SK-N-DZ (cell line): ENCODE data around the gene FAM20C.
"Not testable (repeated sequence)": the region's sequence is repeated elsewhere in the genome, so short reads cannot be mapped to it uniquely, and the experiment has no call there.

Source experiments
- DNase-seq: peaks from one replicate; pipeline ENCODE4 v3.0.0-alpha.2; 2015; ENCODE audit warnings: low spot score

FAM20C gene

GRCh38 chr7:289209-289755, 96.9 kb downstream of the FAM20C start:
- no peak for DNase-seq

GRCh38 chr7:289756-290553, 97.6 kb downstream of the FAM20C start, which contains the start of gene FOXL3:
FOXL3 (plus strand) TSS chr7:290170; CDS start chr7:290170, 0 bp downstream.
- no peak for DNase-seq

GRCh38 chr7:290554-291372, 98.4 kb downstream of the FAM20C start:
- no peak for DNase-seq

GRCh38 chr7:291373-292092, 99.2 kb downstream of the FAM20C start:
- DNase-seq: no peak

- DNase-seq: no peak
Measured at GRCh38 chr7:292226-292625, 99.9 kb downstream of the FAM20C start.

DNA sequence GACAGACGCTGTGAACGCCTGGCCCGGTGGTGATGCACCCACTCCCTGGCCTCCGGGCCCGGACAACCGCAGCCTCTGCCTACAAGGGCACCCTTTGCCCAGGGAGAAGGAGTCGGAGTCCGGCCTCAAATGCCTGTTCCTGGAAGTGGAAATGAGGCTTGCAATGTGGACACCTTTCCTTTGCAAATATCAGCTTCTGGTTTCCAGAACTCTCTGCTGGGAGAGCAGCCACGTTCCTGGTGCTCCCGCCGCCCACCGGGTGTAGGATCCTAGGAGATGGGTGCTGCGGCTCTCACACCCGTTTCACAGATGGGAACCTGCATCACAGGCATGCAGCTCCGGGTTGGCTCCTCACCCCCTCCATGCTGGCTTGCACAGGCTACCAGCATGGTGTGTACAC, 100.5 kb downstream of the FAM20C start:
- DNase-seq: no peak

- no peak for DNase-seq
Measured at GRCh38 chr7:293681-294439, 101.5 kb downstream of the FAM20C start.

- DNase-seq: no peak
Measured at GRCh38 chr7:294440-295154, 102.2 kb downstream of the FAM20C start.

- no peak for DNase-seq
Measured at GRCh38 chr7:295155-296154, 103.1 kb downstream of the FAM20C start.

- DNase-seq: no peak
Measured at GRCh38 chr7:296373-296945, 104.1 kb downstream of the FAM20C start.

DNA sequence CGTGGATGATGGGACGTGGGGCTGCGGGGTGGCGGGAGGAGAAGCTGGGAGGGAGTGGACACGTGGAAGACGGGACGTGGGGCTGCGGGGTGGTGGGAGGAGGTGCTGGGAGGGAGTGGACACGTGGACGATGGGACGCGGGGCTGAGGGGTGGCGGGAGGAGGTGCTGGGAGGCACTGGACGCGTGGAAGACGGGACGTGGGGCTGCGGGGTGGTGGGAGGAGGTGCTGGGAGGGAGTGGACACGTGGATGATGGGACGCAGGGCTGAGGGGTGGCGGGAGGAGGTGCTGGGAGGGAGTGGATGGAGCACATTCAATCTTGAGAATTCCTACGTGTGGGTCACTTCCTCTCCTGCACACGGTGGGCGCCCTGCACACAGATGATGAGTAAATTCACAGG, 104.8 kb downstream of the FAM20C start:
- DNase-seq: not testable (repeated sequence)

- DNase-seq: no peak
Measured at GRCh38 chr7:297611-298374, 105.4 kb downstream of the FAM20C start.

DNA sequence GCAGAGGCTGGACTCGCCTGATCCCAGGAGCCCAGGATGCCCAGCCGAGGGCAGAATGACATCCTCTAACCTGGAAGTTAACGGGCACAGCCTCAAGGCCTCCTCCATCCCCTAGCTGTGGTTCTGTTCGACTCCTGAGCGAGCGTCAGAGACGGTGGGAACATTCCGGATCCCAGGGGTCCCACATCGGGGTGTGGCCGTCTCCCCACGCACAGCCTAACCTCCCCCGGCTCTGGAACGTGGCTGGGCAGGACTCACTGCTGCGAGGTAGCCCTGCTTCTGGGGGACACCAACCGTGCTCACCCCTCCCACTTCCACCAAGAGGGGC, 106.0 kb downstream of the FAM20C start:
- DNase-seq: no peak

DNA sequence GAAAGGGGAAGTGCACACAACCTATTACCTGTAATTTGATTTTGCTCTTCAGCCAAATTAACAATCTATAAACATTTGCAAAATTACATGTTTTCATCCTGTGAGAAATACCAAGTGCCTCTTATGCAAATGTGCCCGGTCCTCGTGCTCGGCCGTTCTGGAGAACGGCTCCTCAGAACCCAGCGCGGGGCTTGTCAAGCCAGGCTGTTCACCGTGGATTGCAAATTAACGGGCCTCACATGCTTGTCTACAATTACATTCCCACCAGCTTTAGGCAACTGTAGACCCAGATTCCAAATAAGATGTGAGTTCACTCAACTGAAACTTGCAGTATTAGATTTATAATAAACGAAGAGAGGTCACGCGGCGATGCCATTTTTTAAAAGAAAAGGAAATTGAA, 106.4 kb downstream of the FAM20C start:
- no peak for DNase-seq

GRCh38 chr7:299169-299568, 106.8 kb downstream of the FAM20C start:
- no peak for DNase-seq

- no peak for DNase-seq
Measured at GRCh38 chr7:299628-300027, 107.3 kb downstream of the FAM20C start.

DNA sequence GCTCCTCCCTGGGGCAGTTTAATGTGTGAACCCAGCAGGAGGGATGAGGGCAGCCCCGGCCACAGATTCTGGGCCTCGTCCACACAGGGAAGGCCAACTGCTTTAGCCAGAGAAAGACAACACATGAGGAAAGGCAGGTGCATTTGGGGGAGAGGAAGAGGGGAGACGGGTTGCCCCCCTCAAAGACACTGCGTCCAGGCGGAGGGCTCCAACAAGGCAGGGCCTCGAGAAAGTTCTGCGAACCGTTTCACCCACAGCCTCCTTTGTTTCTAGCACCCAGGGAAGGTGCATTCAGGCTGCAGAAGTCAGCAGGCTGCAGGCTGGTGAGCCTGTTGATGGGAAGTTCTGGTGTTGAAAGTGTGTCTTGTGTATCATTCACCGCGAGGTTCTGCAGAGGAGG, 107.7 kb downstream of the FAM20C start:
- DNase-seq: no peak
